Stomach (tissue), 9 donors: Measurements from ENCODE around the gene MAGEB16. TPM values are rescaled to one million over a fixed set of nuclear protein-coding genes. Genes with fewer than 3 reads are reported as not detected.

Experiments used
- DNase-seq, 2 donors: peaks; one replicate each; pipeline versions ENCODE4 v3.0.0 to v3.0.0-alpha.2; 2013 to 2019
- H3K27ac ChIP-seq, 5 donors: fragments of 200-600 bp in 4 of 5; sonication (generic) in 4 of 5; one replicate each; pipeline ENCODE4 v1.5.1; 2013 to 2019; ENCODE audit warnings: mild to moderate bottlenecking in 1 of 5, moderate library complexity in 1 of 5
- H3K27me3 ChIP-seq, 3 donors: fragments of 200-600 bp; sonication (generic); one replicate each; pipeline ENCODE4 v1.5.1; 2017 to 2019; ENCODE audit warnings: mixed run types in 1 of 3
- H3K36me3 ChIP-seq, 4 donors: fragments of 200-600 bp; sonication (generic); 1 replicate in 3 of 4; 2 replicates in 1 of 4; pipeline ENCODE4 v1.5.1; 2016 to 2019
- H3K4me1 ChIP-seq, 4 donors: fragments of 200-600 bp; sonication (generic); one replicate each; pipeline ENCODE4 v1.5.1; 2016 to 2019
- H3K4me3 ChIP-seq, 4 donors: fragments of 200-600 bp; sonication (generic) in 3 of 4; one replicate each; pipeline ENCODE4 v1.5.1; 2016 to 2019; ENCODE audit warnings: mild to moderate bottlenecking in 1 of 4
- H3K9me3 ChIP-seq, 4 donors: fragments of 200-600 bp; sonication (generic); one replicate each; pipeline ENCODE4 v1.5.1; 2016 to 2019
- CTCF ChIP-seq, 7 experiments: fragments of 450-650 bp in 4 of 7; fragments of 200-600 bp in 3 of 7; sonication (generic) in 3 of 7; IDR thresholded peaks; one replicate each; pipeline ENCODE4 v1.5.1; 2016 to 2019; ENCODE audit warnings: antibody characterized with exemption in 7 of 7, control low read depth in 2 of 7, mild to moderate bottlenecking in 1 of 7
- EP300 ChIP-seq: sonication (generic); formaldehyde crosslinking; IDR thresholded peaks from one replicate; pipeline ENCODE4 v1.6.1; 2017; ENCODE audit warnings: antibody characterized with exemption
- POLR2A ChIP-seq, 4 donors: fragments of 450-650 bp; IDR thresholded peaks; one replicate each; pipeline ENCODE4 v1.6.1; 2016; ENCODE audit warnings: antibody characterized with exemption in 4 of 4, control low read depth in 2 of 4, mild to moderate bottlenecking in 1 of 4, moderate library complexity in 1 of 4
- POLR2AphosphoS5 ChIP-seq, 3 donors: sonication (generic); formaldehyde crosslinking; IDR thresholded peaks; one replicate each; pipeline ENCODE4 v1.6.1; 2016; ENCODE audit warnings: antibody characterized with exemption in 3 of 3
- WGBS, 5 donors: extraction: QIAGEN DNeasy Blood & Tissue Kit in 3 of 5; methylation state at CpG; one replicate each; pipeline versions ENCODE4 v1.1.5 to v1.1.7; 2013 to 2018; 5-methylcytosine and 5-hydroxymethylcytosine counted together
- intact Hi-C: fragments of 100-400 bp; cut with DNase I; formaldehyde crosslinking; loops from one replicate; pipeline ENCODE4 v1.15.1; 2023; ENCODE audit warnings: low total_unique reads
- polyA plus RNA-seq, 3 donors: library from polyadenylated mRNA; stranded (reverse); fragments of 200-250 nt; gene quantifications; one replicate each; pipeline ENCODE4 v1.2.3, GENCODE V29; 2013
- total RNA-seq, 5 donors: library from RNA; depleted of rRNA; stranded (reverse); fragments of >200 nt; gene quantifications; one replicate each; pipeline versions ENCODE4 v1.1.0 to v1.2.3, GENCODE V29; 2014 to 2016
- donor health status: healthy with polysubstance abuse.
- donor health status: Bipolar disorder and iron deficiency.
- donor health status: healthy.

The MAGEB16 gene
- total and polyA plus RNA-seq, 8 donors = not detected

GRCh38 chrX:35829501-35829900 lies 31.4 kb downstream of the MAGEB16 start:
- Histone ChIP-seq H3K4me3 (no peak overlapping the region), H3K4me1 (no peaks in the 10 kb centered on the region), H3K9me3 (no peaks in the 10 kb centered on the region), H3K27ac (no peak overlapping the region), H3K36me3 (no peaks in the 10 kb centered on the region), H3K27me3 (no peaks in the 10 kb centered on the region)
- WGBS, 5 donors = 74 to 90% (median 86%) methylated on average over 3 of the region's 3 CpGs
- intact Hi-C loops = no loop called here
- peak in 1 of 2 donors; percentile 61 for DNase-seq
- no peak for TF ChIP-seq POLR2A (IDR thresholded peaks at IDR 0.05)
- no peak for TF ChIP-seq CTCF (IDR thresholded peaks at IDR 0.05)
- no peak for TF ChIP-seq EP300
- no peak for TF ChIP-seq POLR2AphosphoS5 (IDR thresholded peaks at IDR 0.05)

- no peak overlapping the region for H3K27ac ChIP-seq
- TF ChIP-seq POLR2A (IDR thresholded peaks at IDR 0.05) = no peak
- no peak for TF ChIP-seq CTCF (IDR thresholded peaks at IDR 0.05)
- TF ChIP-seq POLR2AphosphoS5 (IDR thresholded peaks at IDR 0.05) = no peak
- TF ChIP-seq EP300 = no peak
- intact Hi-C loops = no loop called here
- H3K4me1 ChIP-seq = no peaks in the 10 kb centered on the region
- no peaks in the 10 kb centered on the region for H3K27me3 ChIP-seq
- whole genome bisulfite sequencing, 5 donors = 16 to 39% (median 19%) methylated on average over 2 of the region's 2 CpGs
- H3K9me3 ChIP-seq = peaks cover 0 to 5% (median 0%) of the 10 kb centered on the region in 4 donors
- H3K4me3 ChIP-seq = no peak overlapping the region
- peak in 1 of 2 donors; percentile 18 for DNase-seq
- no peaks in the 10 kb centered on the region for H3K36me3 ChIP-seq
Observed at GRCh38 chrX:35841872-35842271, 43.7 kb downstream of the MAGEB16 start.

GRCh38 chrX:35842674-35843073 lies 44.5 kb downstream of the MAGEB16 start:
- intact Hi-C loops = no loop called here
- DNase-seq = peak in 1 of 2 donors; percentile 23

GRCh38 chrX:35847736-35848135 lies 49.6 kb downstream of the MAGEB16 start:
- 66 to 76% (median 67%) methylated on average over 4 of the region's 4 CpGs for WGBS, 5 donors
- Histone ChIP-seq H3K27ac (no peak overlapping the region), H3K36me3 (no peaks in the 10 kb centered on the region), H3K4me3 (no peak overlapping the region), H3K27me3 (no peaks in the 10 kb centered on the region), H3K9me3 (no peaks in the 10 kb centered on the region), H3K4me1 (no peaks in the 10 kb centered on the region)
- intact Hi-C loops = no loop called here
- TF ChIP-seq POLR2A (IDR thresholded peaks at IDR 0.05) (no peak), EP300 (no peak)
- no peak for DNase-seq

More at GRCh38 chrX:35842674-35843073, 44.5 kb downstream of the MAGEB16 start:
- no peak overlapping the region for H3K27ac ChIP-seq
- H3K4me3 ChIP-seq = no peak overlapping the region
- WGBS, 5 donors = 21 to 42% (median 36%) methylated on average over 3 of the region's 3 CpGs
- no peaks in the 10 kb centered on the region for H3K4me1 ChIP-seq
- TF ChIP-seq EP300 (no peak), POLR2AphosphoS5 (IDR thresholded peaks at IDR 0.05) (no peak), POLR2A (IDR thresholded peaks at IDR 0.05) (no peak)
- H3K9me3 ChIP-seq = peaks cover 0 to 5% (median 0%) of the 10 kb centered on the region in 4 donors
- H3K27me3 ChIP-seq = no peaks in the 10 kb centered on the region
- no peaks in the 10 kb centered on the region for H3K36me3 ChIP-seq

Other genes with a start within 250 kb of the MAGEB16 start
- 1 to 10 TPM in 2 of 5 donors, not detected in 3; 1.1 to 2.2 TPM for gene CFAP47, start 121.4 kb downstream of the MAGEB16 start, total RNA-seq
- gene CFAP47, start 121.4 kb downstream of the MAGEB16 start, polyA plus RNA-seq = not detected